Activated T-helper 1 cell treated with anti-CD3 and anti-CD28 coated beads, Interleukin-2, amount 50 U/mL, for 16 hours (primary cell): ENCODE measurements around the gene RNF182.
"Not testable (repeated sequence)": the region's sequence is repeated elsewhere in the genome, so short reads cannot be mapped to it uniquely, and the experiment has no call there.

Source experiments
- DNase-seq, 2 donors: peaks; one replicate each; pipeline ENCODE4 v3.0.0-alpha.2; 2020; ENCODE audit warnings: low read depth in 1 of 2, low spot score in 1 of 2

Gene RNF182

GRCh38 chr6:13998356-13998755, 73.6 kb downstream of the RNF182 start:
- DNase-seq: no peak

GRCh38 chr6:14000901-14001300, 76.1 kb downstream of the RNF182 start:
- no peak for DNase-seq

- no peak for DNase-seq
These were observed 76.7 kb downstream of the RNF182 start for GRCh38 chr6:14001329-14002012.

- DNase-seq: no peak
These were observed 77.6 kb downstream of the RNF182 start for GRCh38 chr6:14002176-14002947.

GRCh38 chr6:14004258-14004657, 79.5 kb downstream of the RNF182 start:
- no peak for DNase-seq

- DNase-seq: no peak
These were observed 84.1 kb downstream of the RNF182 start for GRCh38 chr6:14008809-14009208.

GRCh38 chr6:14009431-14009830, 84.7 kb downstream of the RNF182 start:
- no peak for DNase-seq

- DNase-seq: no peak
These were observed 85.5 kb downstream of the RNF182 start for GRCh38 chr6:14010275-14010674.

GRCh38 chr6:14012313-14013030, 87.7 kb downstream of the RNF182 start:
- no peak for DNase-seq

GRCh38 chr6:14015964-14016363, 91.2 kb downstream of the RNF182 start:
- DNase-seq: no peak

GRCh38 chr6:14016432-14016831, 91.7 kb downstream of the RNF182 start:
- no peak for DNase-seq

- DNase-seq: no peak
These were observed 92.3 kb downstream of the RNF182 start for GRCh38 chr6:14016935-14017625.

GRCh38 chr6:14017626-14018475, 93.1 kb downstream of the RNF182 start:
- DNase-seq: no peak

GRCh38 chr6:14018559-14018958, 93.8 kb downstream of the RNF182 start:
- not testable (repeated sequence) for DNase-seq

- no peak for DNase-seq
These were observed 95.8 kb downstream of the RNF182 start for GRCh38 chr6:14020551-14020950.

- no peak for DNase-seq
These were observed 96.7 kb downstream of the RNF182 start for GRCh38 chr6:14021449-14021848.

GRCh38 chr6:14022673-14023072, 97.9 kb downstream of the RNF182 start:
- DNase-seq: no peak

- no peak for DNase-seq
These were observed 99.1 kb downstream of the RNF182 start for GRCh38 chr6:14023855-14024254.

GRCh38 chr6:14025160-14025559, 100.4 kb downstream of the RNF182 start:
- DNase-seq: no peak

- no peak for DNase-seq
These were observed 102.2 kb downstream of the RNF182 start for GRCh38 chr6:14026831-14027539.
